GM12891 (cell line): ENCODE measurements around the gene SNAPC3. TPM values are rescaled to one million over a fixed set of nuclear protein-coding genes. Genes with fewer than 3 reads are reported as not detected.
A peak's percentile ranks its signal among the peaks of the same experiment; 100 is the strongest.
"Not testable (repeated sequence)": the region's sequence is repeated elsewhere in the genome, so short reads cannot be mapped to it uniquely, and the experiment has no call there.

Experiments
- DNase-seq: peaks from one replicate; pipeline ENCODE4 v3.0.0; 2011; ENCODE audit warnings: low spot score; ENCODE audit not compliant: insufficient read length
- FAIRE-seq: peaks from 2 replicates; lab custom pipeline; 2011; peaks lifted over from hg19 to GRCh38; lab: Jason Lieb, UNC
- PAX5 ChIP-seq: IDR thresholded peaks from 2 replicates; pipeline ENCODE4 v1.6.1; 2011; ENCODE audit warnings: low read length, moderate library complexity, mild to moderate bottlenecking; ENCODE audit not compliant: insufficient read depth, severe bottlenecking
- POLR2A ChIP-seq: IDR thresholded peaks from 2 replicates; pipeline ENCODE4 v1.6.1; 2011; ENCODE audit warnings: low read depth, low read length, control low read depth
- POLR2AphosphoS5 ChIP-seq: IDR thresholded peaks from 2 replicates; pipeline ENCODE4 v1.6.1; 2011; ENCODE audit warnings: low read depth, low read length, control low read depth
- POU2F2 ChIP-seq: IDR thresholded peaks from 2 replicates; pipeline ENCODE4 v1.6.1; 2011; ENCODE audit warnings: low read depth, mild to moderate bottlenecking, control low read depth, low read length, moderate library complexity
- SPI1 ChIP-seq: IDR thresholded peaks from 2 replicates; pipeline ENCODE4 v1.6.1; 2011; ENCODE audit warnings: low read depth, low read length, control low read depth
- TAF1 ChIP-seq: IDR thresholded peaks from 2 replicates; pipeline ENCODE4 v1.6.1; 2011; ENCODE audit warnings: low read depth, low read length, control low read depth
- polyA plus RNA-seq: library from polyadenylated mRNA; unstranded; fragments of >200 nt; gene quantifications from one replicate; pipeline ENCODE4 v1.2.1, GENCODE V29; 2012; ENCODE audit warnings: low read depth, missing spikeins, inconsistent platforms; ENCODE audit not compliant: missing spikeins

The SNAPC3 gene
- polyA plus RNA-seq = 16.6 TPM

GRCh38 chr9:15422372-15423230, at the start of gene SNAPC3:
TSS of gene SNAPC3 (plus strand) at chr9:15422876. CDS start at chr9:15422880, 4 bp downstream.
- DNase-seq = peak; percentile 85
- peak; percentile 94 for FAIRE-seq
- TF ChIP-seq POU2F2 = peak; percentile 56; the same call in 1 of the 2 replicates
- TF ChIP-seq SPI1 = no peak
- TF ChIP-seq POLR2AphosphoS5 = peak; percentile 80
- peak; percentile 85 for TF ChIP-seq POLR2A
- TF ChIP-seq TAF1 = peak; percentile 81
- TF ChIP-seq PAX5 = peak; percentile 49

- no peak for DNase-seq
- TF ChIP-seq POU2F2 (no peak), POLR2AphosphoS5 (no peak), TAF1 (no peak), POLR2A (no peak), SPI1 (no peak), PAX5 (no peak)
- no peak for FAIRE-seq
Measured at GRCh38 chr9:15373881-15374280, 48.8 kb upstream of the SNAPC3 start.

GRCh38 chr9:15374310-15374709, 48.4 kb upstream of the SNAPC3 start:
- FAIRE-seq (no peak), DNase-seq (no peak)
- TF ChIP-seq SPI1 (peak; percentile 71), PAX5 (no peak)

- TF ChIP-seq TAF1 (no peak), POU2F2 (no peak), POLR2A (no peak), SPI1 (no peak), POLR2AphosphoS5 (no peak), PAX5 (no peak)
Measured at GRCh38 chr9:15374825-15375224, 47.9 kb upstream of the SNAPC3 start.

GRCh38 chr9:15377625-15378540, 44.8 kb upstream of the SNAPC3 start:
- no peak for DNase-seq

More at GRCh38 chr9:15374825-15375224, 47.9 kb upstream of the SNAPC3 start:
- DNase-seq (no peak), FAIRE-seq (no peak)

GRCh38 chr9:15379317-15379716, 43.4 kb upstream of the SNAPC3 start:
- not testable (repeated sequence) for DNase-seq, FAIRE-seq

More at GRCh38 chr9:15377625-15378540, 44.8 kb upstream of the SNAPC3 start:
- FAIRE-seq = no peak
- TF ChIP-seq POLR2A (no peak), POLR2AphosphoS5 (no peak), TAF1 (no peak), SPI1 (no peak), POU2F2 (no peak), PAX5 (no peak)

GRCh38 chr9:15379888-15380287, 42.8 kb upstream of the SNAPC3 start:
- FAIRE-seq, DNase-seq: not testable (repeated sequence)

- TF ChIP-seq SPI1 = no peak
- TF ChIP-seq POLR2A = no peak
- TF ChIP-seq PAX5 = no peak
- TF ChIP-seq POLR2AphosphoS5 = no peak
- TF ChIP-seq TAF1 = no peak
- TF ChIP-seq POU2F2 = no peak
- DNase-seq (no peak), FAIRE-seq (no peak)
Measured at GRCh38 chr9:15381491-15381890, 41.2 kb upstream of the SNAPC3 start.

- DNase-seq = no peak
- FAIRE-seq = no peak
- no peak for TF ChIP-seq SPI1
- TF ChIP-seq POU2F2 = no peak
- TF ChIP-seq PAX5 = no peak
- TF ChIP-seq POLR2A = no peak
- no peak for TF ChIP-seq TAF1
- no peak for TF ChIP-seq POLR2AphosphoS5
Measured at GRCh38 chr9:15386465-15386864, 36.2 kb upstream of the SNAPC3 start.

GRCh38 chr9:15389173-15389572, 33.5 kb upstream of the SNAPC3 start:
- DNase-seq (no peak), FAIRE-seq (no peak)
- TF ChIP-seq POLR2A (no peak), PAX5 (no peak), TAF1 (no peak)
